Measurements from ENCODE around the gene DBH.

The DBH gene

DNA sequence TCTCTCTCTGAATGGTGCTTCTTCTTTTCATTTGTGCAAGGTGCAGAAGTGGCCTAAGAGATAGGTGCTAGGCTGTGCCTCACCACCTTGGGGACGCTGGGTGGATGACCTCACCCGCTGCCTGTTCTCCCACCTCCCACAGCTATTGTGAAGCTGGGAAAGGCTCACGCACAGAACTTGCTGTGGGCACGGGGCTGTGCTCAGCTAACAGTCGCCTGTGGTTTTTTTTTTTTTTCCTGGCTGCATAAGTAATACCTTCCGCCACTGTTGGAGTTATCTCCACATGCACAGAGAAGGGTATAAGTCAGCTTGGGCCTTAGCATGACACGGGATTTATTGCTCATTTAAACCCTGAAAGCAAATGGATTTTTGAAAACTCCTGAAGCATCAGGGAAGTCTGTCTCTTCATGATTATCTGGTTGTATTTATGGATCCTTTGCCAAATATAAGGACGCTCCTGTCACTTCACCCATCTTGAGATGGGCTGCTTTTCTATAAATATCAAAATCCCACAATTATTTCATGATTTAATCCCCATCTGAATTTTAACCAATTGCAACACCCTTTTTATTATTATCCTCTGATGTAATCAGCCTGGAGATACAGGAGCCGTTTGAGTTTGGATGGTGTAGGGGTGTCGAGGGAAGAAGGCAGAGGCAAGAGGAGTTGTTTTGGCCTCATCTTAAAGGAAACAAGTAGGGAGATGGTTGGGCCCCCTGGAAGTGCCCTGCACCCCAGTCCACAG lies 9.0 kb downstream of the DBH start:
- Histone ChIP-seq H3K9me3 (ENCODE audit: insufficient read depth, low read depth, low read length) (no peaks in the 10 kb centered on the region), H3K27ac (ENCODE audit: low read depth, low read length) (no peak overlapping the region), H3K27me3 (ENCODE audit: insufficient read depth, low read length) (no peaks in the 10 kb centered on the region; the same call in 1 of the 2 replicates), H3K4me3 (ENCODE audit: low read length) (no peak overlapping the region), H3K9ac (ENCODE audit: low read depth, low read length) (no peak overlapping the region), H3K4me1 (ENCODE audit: insufficient read depth, low read length) (no peaks in the 10 kb centered on the region), H3K36me3 (ENCODE audit: insufficient read depth, low read length) (no peaks in the 10 kb centered on the region)
- WGBS: 86% methylated on average over 10 of the region's 10 CpGs

DNA sequence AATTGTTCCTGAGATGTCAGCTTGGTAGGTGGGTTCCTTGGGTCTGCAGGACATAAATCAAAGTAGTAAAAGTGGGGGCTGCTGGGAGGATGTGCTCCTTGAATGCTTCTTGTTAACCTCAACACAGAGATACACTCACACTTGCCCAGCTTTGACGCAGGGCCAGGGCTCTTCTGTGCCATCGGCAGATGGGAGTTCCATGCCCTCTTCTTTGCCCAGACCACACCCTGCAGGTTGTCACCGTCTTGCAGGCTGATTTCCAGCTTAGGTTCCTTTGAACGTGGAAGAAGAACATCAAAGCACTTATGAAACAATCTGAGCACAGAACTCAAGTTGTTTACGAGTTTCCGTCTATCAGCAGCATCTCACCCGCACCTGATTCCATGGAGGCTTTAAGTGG lies 11.0 kb downstream of the DBH start:
- Histone ChIP-seq H3K27ac (ENCODE audit: low read depth, low read length) (no peak overlapping the region), H3K36me3 (ENCODE audit: insufficient read depth, low read length) (no peaks in the 10 kb centered on the region), H3K9me3 (ENCODE audit: insufficient read depth, low read depth, low read length) (no peaks in the 10 kb centered on the region), H3K27me3 (ENCODE audit: insufficient read depth, low read length) (no peaks in the 10 kb centered on the region; the same call in 1 of the 2 replicates), H3K4me3 (ENCODE audit: low read length) (no peak overlapping the region), H3K9ac (ENCODE audit: low read depth, low read length) (no peak overlapping the region), H3K4me1 (ENCODE audit: insufficient read depth, low read length) (no peaks in the 10 kb centered on the region)
- WGBS: 90% methylated on average over 7 of the region's 7 CpGs

DNA sequence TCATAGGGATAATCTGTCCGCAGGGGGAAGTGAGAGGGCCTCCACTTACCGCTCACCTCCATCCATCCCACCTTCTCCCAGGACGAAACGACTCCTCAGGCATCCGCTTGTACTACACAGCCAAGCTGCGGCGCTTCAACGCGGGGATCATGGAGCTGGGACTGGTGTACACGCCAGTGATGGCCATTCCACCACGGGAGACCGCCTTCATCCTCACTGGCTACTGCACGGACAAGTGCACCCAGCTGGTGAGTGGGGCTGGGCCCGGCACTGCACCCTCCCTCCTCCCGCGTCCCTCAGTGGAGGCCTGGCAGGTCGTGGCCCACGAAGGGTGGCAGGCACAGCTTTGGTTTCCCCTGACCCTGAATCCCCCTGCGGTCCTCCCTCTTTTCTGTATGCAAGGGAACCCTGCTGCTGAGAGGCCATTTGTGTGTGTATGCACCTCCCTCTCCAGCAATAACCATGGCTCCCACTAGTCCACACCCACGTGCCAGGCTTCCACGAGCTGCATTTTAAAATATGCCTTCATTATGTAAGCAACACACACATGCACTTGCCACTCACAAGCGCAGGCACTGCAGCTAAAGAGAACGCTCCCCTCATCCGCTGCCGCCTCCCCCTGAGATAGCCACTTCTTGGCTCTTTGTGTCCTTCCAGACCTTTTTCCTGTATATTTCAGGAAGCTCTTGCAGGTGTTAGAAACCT lies 11.8 kb downstream of the DBH start:
- Histone ChIP-seq H3K27ac (ENCODE audit: low read depth, low read length) (no peak overlapping the region), H3K27me3 (ENCODE audit: insufficient read depth, low read length) (no peaks in the 10 kb centered on the region; the same call in 1 of the 2 replicates), H3K9ac (ENCODE audit: low read depth, low read length) (no peak overlapping the region), H3K9me3 (ENCODE audit: insufficient read depth, low read depth, low read length) (no peaks in the 10 kb centered on the region), H3K36me3 (ENCODE audit: insufficient read depth, low read length) (no peaks in the 10 kb centered on the region), H3K4me1 (ENCODE audit: insufficient read depth, low read length) (no peaks in the 10 kb centered on the region), H3K4me3 (ENCODE audit: low read length) (no peak overlapping the region)
- WGBS: 90% methylated on average over 24 of the region's 25 CpGs

DNA sequence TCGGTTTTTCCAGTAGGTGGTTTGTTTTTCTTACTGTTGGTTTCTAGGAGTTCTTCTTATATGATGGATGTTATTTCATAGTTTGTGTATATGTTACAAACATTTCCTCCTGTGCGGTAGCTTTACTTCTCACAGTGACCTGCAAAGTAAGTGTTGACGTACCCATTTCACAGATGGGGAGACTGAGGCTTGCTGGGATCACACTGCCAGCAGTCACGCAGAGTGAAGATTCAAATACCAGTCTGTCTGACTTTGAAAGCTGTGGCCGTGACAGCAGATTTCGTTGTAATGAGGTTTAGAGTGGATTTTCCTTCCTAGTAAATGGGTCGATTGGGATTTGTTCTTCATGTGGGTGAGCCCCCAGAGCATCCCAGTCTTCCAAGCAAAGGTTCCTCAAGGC lies 13.0 kb downstream of the DBH start:
- H3K27ac ChIP-seq (ENCODE audit: low read depth, low read length): no peak overlapping the region
- H3K4me1 ChIP-seq (ENCODE audit: insufficient read depth, low read length): no peaks in the 10 kb centered on the region
- H3K9me3 ChIP-seq (ENCODE audit: insufficient read depth, low read depth, low read length): no peaks in the 10 kb centered on the region
- no peak overlapping the region for H3K9ac ChIP-seq (ENCODE audit: low read depth, low read length)
- H3K4me3 ChIP-seq (ENCODE audit: low read length): no peak overlapping the region
- H3K27me3 ChIP-seq (ENCODE audit: insufficient read depth, low read length): no peaks in the 10 kb centered on the region; the same call in 1 of the 2 replicates
- H3K36me3 ChIP-seq (ENCODE audit: insufficient read depth, low read length): no peaks in the 10 kb centered on the region
- WGBS: 91% methylated on average over 7 of the region's 7 CpGs

DNA sequence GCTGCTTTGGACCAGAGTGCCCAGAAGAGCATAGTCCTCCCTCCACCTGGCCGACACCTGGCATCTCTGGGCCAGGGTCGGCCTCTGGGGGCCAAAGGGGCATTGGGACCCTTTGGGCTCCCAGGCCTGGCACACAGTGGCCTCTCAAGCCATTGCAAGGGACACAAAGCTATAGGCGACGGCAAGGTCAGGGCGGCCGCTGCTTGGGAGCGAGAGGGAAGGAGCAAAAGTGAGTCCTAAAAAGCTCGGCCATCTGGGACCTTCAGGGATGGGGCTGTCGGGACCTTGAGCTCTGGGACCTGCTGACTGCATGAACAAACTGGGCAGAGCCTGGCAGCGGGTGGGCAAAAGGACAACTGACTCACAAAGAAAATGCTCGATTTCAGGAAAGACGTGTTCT lies 13.9 kb downstream of the DBH start:
- Histone ChIP-seq H3K4me1 (ENCODE audit: insufficient read depth, low read length) (no peaks in the 10 kb centered on the region), H3K36me3 (ENCODE audit: insufficient read depth, low read length) (no peaks in the 10 kb centered on the region), H3K9ac (ENCODE audit: low read depth, low read length) (no peak overlapping the region), H3K27ac (ENCODE audit: low read depth, low read length) (no peak overlapping the region), H3K4me3 (ENCODE audit: low read length) (no peak overlapping the region), H3K9me3 (ENCODE audit: insufficient read depth, low read depth, low read length) (no peaks in the 10 kb centered on the region), H3K27me3 (ENCODE audit: insufficient read depth, low read length) (no peaks in the 10 kb centered on the region; the same call in 1 of the 2 replicates)
- 90% methylated on average over 12 of the region's 12 CpGs for WGBS

DNA sequence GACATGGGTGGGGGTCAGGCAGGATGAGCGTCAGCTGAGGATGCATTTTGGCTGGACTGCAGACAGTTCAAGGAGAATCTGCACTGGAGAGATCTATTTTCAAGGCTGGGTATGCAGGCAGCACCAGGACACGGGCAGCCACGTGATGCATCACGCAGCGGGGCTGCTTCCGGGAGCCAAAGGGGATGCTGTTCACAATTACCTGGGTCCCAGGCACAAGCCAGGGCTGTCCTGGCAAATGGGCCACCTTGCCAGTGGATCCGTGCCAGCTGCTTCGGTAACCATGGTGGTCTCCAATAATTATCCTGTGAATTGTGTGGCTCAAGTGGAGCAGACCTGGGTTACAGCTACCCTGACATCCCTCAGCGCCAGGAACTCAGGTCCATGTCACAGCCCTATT lies 17.5 kb downstream of the DBH start:
- no peak overlapping the region for H3K4me3 ChIP-seq (ENCODE audit: low read length)
- H3K27ac ChIP-seq (ENCODE audit: low read depth, low read length): no peak overlapping the region
- H3K36me3 ChIP-seq (ENCODE audit: insufficient read depth, low read length): no peaks in the 10 kb centered on the region
- WGBS: 83% methylated on average over 9 of the region's 9 CpGs
- no peak overlapping the region for H3K9ac ChIP-seq (ENCODE audit: low read depth, low read length)
- H3K4me1 ChIP-seq (ENCODE audit: insufficient read depth, low read length): no peaks in the 10 kb centered on the region
- H3K27me3 ChIP-seq (ENCODE audit: insufficient read depth, low read length): peaks cover 8% of the 10 kb centered on the region
- no peaks in the 10 kb centered on the region for H3K9me3 ChIP-seq (ENCODE audit: insufficient read depth, low read depth, low read length)

DNA sequence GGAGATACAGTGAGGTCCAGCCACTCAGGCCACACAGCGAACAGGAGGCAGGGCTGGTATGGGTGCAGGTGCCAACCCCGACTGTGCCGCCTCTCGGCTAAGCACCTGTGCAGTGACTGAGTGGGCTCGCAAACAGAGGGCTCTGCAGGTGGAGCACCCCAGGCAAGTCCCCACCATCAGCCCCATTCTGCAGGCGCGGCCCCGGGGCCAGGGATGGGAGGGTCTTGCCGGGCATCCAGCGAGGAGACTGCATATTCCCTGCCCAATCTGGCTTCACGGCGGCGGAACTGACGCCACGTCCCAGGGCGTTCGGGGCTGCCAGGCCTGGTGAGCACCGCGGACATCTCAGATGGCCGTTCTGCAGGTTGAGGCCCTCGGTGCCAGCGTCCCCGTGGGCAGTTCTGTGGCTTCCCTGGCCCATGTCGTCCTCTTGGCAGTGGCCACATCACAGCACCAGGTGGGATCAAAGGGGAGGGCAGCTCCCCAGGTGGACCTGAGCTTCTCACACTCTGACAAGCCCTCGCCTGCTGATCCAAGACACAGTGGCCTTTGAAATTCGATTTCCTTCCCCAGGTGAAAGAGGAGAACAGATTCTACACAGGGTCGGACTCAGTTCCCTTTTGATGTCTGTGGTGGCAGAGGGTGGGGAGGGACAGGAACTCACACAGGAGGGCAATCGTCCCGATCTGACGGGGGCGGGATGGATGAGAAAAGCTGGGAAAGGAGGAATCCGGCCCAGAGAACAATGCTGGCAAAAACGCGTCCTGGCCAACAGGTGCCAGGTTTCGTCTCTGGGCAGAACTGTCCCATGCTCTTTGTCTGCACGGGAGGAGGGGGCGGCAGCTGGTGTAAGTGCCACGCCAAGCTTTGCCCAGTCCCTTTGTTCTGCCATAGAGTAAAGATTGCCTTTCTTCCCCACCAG lies 18.8 kb downstream of the DBH start:
- no peaks in the 10 kb centered on the region for H3K9me3 ChIP-seq (ENCODE audit: insufficient read depth, low read depth, low read length)
- H3K4me1 ChIP-seq (ENCODE audit: insufficient read depth, low read length): peaks cover 7% of the 10 kb centered on the region; the same call in 1 of the 2 replicates
- no peak overlapping the region for H3K27ac ChIP-seq (ENCODE audit: low read depth, low read length)
- H3K36me3 ChIP-seq (ENCODE audit: insufficient read depth, low read length): no peaks in the 10 kb centered on the region
- peaks cover 21% of the 10 kb centered on the region for H3K27me3 ChIP-seq (ENCODE audit: insufficient read depth, low read length)
- no peak overlapping the region for H3K4me3 ChIP-seq (ENCODE audit: low read length)
- H3K9ac ChIP-seq (ENCODE audit: low read depth, low read length): no peak overlapping the region
- WGBS: 79% methylated on average over 38 of the region's 38 CpGs

DNA sequence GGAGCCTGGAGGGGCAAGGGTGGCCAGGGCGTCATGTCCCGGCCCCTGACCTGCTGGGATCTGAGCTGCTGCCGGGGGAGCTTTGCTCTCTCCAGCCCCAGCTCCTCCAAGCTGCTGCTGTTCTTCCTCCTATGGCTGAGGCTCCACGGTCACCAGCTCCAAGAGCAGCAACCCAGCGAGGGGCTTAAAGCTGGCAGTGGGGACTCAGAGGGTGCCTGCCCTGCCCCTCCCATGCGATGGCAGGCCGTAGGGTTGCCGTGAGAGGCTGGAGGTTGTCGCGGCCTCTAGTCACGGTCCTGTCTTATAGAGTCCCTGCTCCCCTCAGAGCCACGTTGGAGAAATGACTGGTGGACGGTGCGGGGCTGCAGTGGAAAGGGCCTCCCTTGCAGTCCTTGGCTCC lies 19.5 kb downstream of the DBH start:
- Histone ChIP-seq H3K4me3 (ENCODE audit: low read length) (no peak overlapping the region), H3K27me3 (ENCODE audit: insufficient read depth, low read length) (peaks cover 27% of the 10 kb centered on the region), H3K9me3 (ENCODE audit: insufficient read depth, low read depth, low read length) (no peaks in the 10 kb centered on the region), H3K9ac (ENCODE audit: low read depth, low read length) (no peak overlapping the region), H3K4me1 (ENCODE audit: insufficient read depth, low read length) (peaks cover 7% of the 10 kb centered on the region; the same call in 1 of the 2 replicates), H3K27ac (ENCODE audit: low read depth, low read length) (no peak overlapping the region), H3K36me3 (ENCODE audit: insufficient read depth, low read length) (no peaks in the 10 kb centered on the region)
- WGBS: 85% methylated on average over 14 of the region's 14 CpGs

DNA sequence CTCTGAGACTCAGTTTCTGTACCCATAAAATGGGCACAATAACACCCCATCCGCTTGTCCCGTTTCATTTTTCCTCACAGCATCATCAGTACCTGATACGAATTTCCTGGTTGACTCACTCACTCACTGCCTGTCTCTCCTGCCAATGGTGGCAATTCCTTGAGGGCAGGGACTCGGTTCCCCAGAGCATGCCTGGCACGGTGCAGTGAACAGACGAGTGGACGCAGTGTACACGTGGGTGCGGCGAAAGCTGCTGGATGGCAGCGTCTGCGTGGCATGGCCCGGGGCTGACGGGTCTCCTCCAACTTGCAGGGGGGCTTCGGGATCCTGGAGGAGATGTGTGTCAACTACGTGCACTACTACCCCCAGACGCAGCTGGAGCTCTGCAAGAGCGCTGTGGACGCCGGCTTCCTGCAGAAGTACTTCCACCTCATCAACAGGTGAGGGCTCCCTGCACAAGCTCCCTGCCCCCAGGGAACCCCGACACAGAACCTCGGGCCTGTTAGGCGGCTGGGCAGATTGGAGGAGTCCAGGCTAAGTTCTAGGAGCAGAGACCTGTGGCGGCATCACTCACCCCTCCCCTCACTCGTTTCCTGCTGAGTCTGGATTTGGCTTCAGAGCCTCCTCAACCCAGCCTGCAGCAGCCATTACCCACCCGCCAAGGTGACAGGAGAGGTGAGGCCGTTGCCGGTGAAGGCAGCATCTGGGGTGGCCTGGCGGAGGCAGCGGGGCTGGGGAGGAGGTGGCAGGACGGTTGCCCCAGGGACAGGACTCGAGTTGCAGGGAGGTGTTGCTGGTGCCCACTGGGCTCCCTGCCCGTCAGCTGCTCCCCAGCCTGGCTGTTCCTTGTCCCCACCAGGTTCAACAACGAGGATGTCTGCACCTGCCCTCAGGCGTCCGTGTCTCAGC lies 20.3 kb downstream of the DBH start:
- H3K27me3 ChIP-seq (ENCODE audit: insufficient read depth, low read length): peaks cover 27% of the 10 kb centered on the region
- H3K27ac ChIP-seq (ENCODE audit: low read depth, low read length): no peak overlapping the region
- no peaks in the 10 kb centered on the region for H3K36me3 ChIP-seq (ENCODE audit: insufficient read depth, low read length)
- no peak overlapping the region for H3K4me3 ChIP-seq (ENCODE audit: low read length)
- peaks cover 7% of the 10 kb centered on the region; the same call in 1 of the 2 replicates for H3K4me1 ChIP-seq (ENCODE audit: insufficient read depth, low read length)
- no peaks in the 10 kb centered on the region for H3K9me3 ChIP-seq (ENCODE audit: insufficient read depth, low read depth, low read length)
- 89% methylated on average over 36 of the region's 36 CpGs for WGBS
- no peak overlapping the region for H3K9ac ChIP-seq (ENCODE audit: low read depth, low read length)

DNA sequence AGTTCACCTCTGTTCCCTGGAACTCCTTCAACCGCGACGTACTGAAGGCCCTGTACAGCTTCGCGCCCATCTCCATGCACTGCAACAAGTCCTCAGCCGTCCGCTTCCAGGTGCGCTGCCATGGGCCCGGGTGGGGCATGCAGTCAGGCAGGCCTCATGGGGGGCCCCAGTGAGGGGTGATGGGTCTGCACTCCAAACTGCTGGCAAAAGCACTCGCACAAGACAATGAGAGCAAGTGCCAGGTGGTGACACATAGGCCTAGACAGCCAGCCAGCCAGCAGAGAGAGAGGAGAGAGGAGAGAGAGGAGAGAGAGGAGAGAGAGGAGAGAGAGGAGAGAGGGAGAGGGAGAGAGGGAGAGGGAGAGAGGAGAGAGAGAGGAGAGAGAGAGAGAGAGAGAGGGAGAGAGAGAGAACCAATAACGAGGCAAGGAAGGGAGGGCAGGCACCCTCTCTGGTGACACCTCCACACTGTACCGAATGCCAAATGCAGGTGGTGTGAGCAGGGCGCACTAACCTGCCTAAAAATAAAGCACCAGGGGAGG lies 21.0 kb downstream of the DBH start:
- H3K36me3 ChIP-seq (ENCODE audit: insufficient read depth, low read length): no peaks in the 10 kb centered on the region
- WGBS: 90% methylated on average over 13 of the region's 13 CpGs
- peaks cover 7% of the 10 kb centered on the region; the same call in 1 of the 2 replicates for H3K4me1 ChIP-seq (ENCODE audit: insufficient read depth, low read length)
- H3K9ac ChIP-seq (ENCODE audit: low read depth, low read length): no peak overlapping the region
- H3K27me3 ChIP-seq (ENCODE audit: insufficient read depth, low read length): peaks cover 27% of the 10 kb centered on the region
- H3K27ac ChIP-seq (ENCODE audit: low read depth, low read length): no peak overlapping the region
- H3K4me3 ChIP-seq (ENCODE audit: low read length): no peak overlapping the region
- H3K9me3 ChIP-seq (ENCODE audit: insufficient read depth, low read depth, low read length): no peaks in the 10 kb centered on the region

Data from HUES64 (cell line).